ENCODE results near the gene ZNF92.
"Not testable (repeated sequence)": the region's sequence is repeated elsewhere in the genome, so short reads cannot be mapped to it uniquely, and the experiment has no call there.

GRCh38 chr7:65398671-65399070, 25.0 kb downstream of the ZNF92 start:
- TF ChIP-seq, protein P1, sequence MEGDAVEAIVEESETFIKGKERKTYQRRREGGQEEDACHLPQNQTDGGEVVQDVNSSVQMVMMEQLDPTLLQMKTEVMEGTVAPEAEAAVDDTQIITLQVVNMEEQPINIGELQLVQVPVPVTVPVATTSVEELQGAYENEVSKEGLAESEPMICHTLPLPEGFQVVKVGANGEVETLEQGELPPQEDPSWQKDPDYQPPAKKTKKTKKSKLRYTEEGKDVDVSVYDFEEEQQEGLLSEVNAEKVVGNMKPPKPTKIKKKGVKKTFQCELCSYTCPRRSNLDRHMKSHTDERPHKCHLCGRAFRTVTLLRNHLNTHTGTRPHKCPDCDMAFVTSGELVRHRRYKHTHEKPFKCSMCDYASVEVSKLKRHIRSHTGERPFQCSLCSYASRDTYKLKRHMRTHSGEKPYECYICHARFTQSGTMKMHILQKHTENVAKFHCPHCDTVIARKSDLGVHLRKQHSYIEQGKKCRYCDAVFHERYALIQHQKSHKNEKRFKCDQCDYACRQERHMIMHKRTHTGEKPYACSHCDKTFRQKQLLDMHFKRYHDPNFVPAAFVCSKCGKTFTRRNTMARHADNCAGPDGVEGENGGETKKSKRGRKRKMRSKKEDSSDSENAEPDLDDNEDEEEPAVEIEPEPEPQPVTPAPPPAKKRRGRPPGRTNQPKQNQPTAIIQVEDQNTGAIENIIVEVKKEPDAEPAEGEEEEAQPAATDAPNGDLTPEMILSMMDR (conservative IDR thresholded peaks at IDR 0.05; ENCODE audit: low read length) = not testable (repeated sequence)
- not testable (repeated sequence) for TF ChIP-seq EZH2phosphoT487 (IDR thresholded peaks at IDR 0.05; ENCODE audit: borderline replicate concordance, low read depth, low read length)

Measured in OCI-LY7 (cell line).